ENCODE results near the gene ADAT1. TPM values are rescaled to one million over a fixed set of nuclear protein-coding genes. Genes with fewer than 3 reads are reported as not detected.

Gene ADAT1
- total and polyA plus RNA-seq, 10 of the 15 experiments (the other 5 are each of a cell fraction or from before 2014, with no cell fraction given) = 26.2 to 77.4 (median 55.8) TPM

DNA sequence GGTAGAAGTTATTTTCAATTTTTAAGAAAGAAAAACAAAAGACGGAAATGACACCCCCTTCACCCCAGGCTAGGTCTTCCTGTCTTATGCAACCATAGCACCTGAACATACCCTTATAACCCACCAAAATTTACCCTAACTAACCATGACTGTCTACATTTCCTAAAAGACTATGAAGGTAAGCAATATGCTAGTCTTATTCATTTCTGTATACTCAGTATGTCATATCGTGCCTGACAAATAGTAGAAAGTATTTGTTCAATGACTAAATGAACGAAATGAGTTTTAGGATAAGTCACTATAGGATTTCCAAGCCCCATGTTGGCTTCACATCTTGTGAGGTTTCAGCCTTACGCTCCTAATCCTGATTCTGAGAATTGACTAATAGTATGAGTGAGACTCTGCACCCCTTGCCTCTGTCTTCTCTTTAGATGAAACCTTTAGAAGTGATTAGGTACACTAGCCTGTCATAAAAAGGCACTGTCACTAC, 6.5 kb downstream of the ADAT1 start:
- Histone ChIP-seq H2AFZ (ENCODE audit: control insufficient read depth, low read depth, low read length) (no peak overlapping the region; the same call in 1 of the 2 replicates), H3K27ac (ENCODE audit: control insufficient read depth, insufficient read depth) (peak overlapping the region; percentile 68), H3K4me1 (ENCODE audit: control insufficient read depth, insufficient read depth, low read length) (peaks cover 30% of the 10 kb centered on the region), H3K4me3 (no peak overlapping the region), H3K9me3 (replicated peaks; ENCODE audit: control insufficient read depth, insufficient read depth, low read length) (no peaks in the 10 kb centered on the region), H3K27me3 (replicated peaks in 1 of 2; ENCODE audit: control insufficient read depth in 2 of 2, insufficient read depth in 2 of 2, low read length in 1 of 2) (no peaks in the 10 kb centered on the region), H3K4me2 (ENCODE audit: control insufficient read depth, insufficient read depth) (no peak overlapping the region), H4K20me1 (ENCODE audit: control insufficient read depth, insufficient read depth) (no peaks in the 10 kb centered on the region), H3K79me2 (ENCODE audit: control insufficient read depth, insufficient read depth, low read length) (peaks cover 8% of the 10 kb centered on the region), H3K9ac (ENCODE audit: control insufficient read depth, insufficient read depth, low read length) (no peak overlapping the region), H3K36me3 (ENCODE audit: control insufficient read depth in 2 of 2, insufficient read depth in 2 of 2, low read length in 1 of 2) (peaks cover 6 to 28% of the 10 kb centered on the region in 2 experiments)
- ChIA-PET CTCF (interaction anchor here (1.0 to 9.5 kb wide), 3 partner anchors 42 to 152 kb away, joined by 4 to 153 read pairs (median 7); partner anchors contain the start of gene TMEM170A), POLR2A (no interaction called here), RAD21 (ENCODE audit: unreplicated experiment) (no interaction called here), SMC1A (ENCODE audit: uncharacterized antibody, unreplicated experiment) (interaction anchor here (1.7 kb wide), 1 partner anchor 10 kb away, joined by 6 read pairs; no protein-coding TSS in a partner anchor)
- intact Hi-C loops (cut with micrococcal nuclease; ENCODE audit: unreplicated experiment) = no loop called here
- ATAC-seq (peak; percentile 25; the same call in 2 of the 3 replicates), FAIRE-seq (no peak), DNase-seq (ENCODE audit: low read depth, low spot score) (no peak)
- in situ Hi-C loops (cut with MboI) = no loop called here
- WGBS (ENCODE audit: insufficient coverage, insufficient replicate concordance, low lambda C conversion rate, missing lambda C conversion rate) = 13% methylated on average over 4 of the region's 4 CpGs
- BruUV-seq (replicated peaks) = no TSS peak
- TF ChIP-seq MTA3 (IDR thresholded peaks at IDR 0.05; ENCODE audit: borderline replicate concordance, low read length) (no peak; the same call in 1 of the 2 replicates), MTA2 (IDR thresholded peaks at IDR 0.05; ENCODE audit: low read depth) (no peak), SP1 (IDR thresholded peaks at IDR 0.05; ENCODE audit: low read depth, low read length) (no peak), ZNF384 (IDR thresholded peaks at IDR 0.05; ENCODE audit: borderline replicate concordance, low read depth, low read length) (no peak), CREB1 (IDR thresholded peaks at IDR 0.05; ENCODE audit: low read depth) (peak; percentile 65), CEBPB (IDR thresholded peaks at IDR 0.05; ENCODE audit: borderline replicate concordance in 1 of 2, low read depth in 2 of 2, low read length in 2 of 2) (no peak), IRF4 (IDR thresholded peaks at IDR 0.05; ENCODE audit: low read depth, low read length) (0 out of 2 replicates have a peak, but pooled peaks have one; percentile 19), NFIC (IDR thresholded peaks at IDR 0.05; ENCODE audit: low read depth, low read length) (peak; percentile 94), NFYB (IDR thresholded peaks at IDR 0.05; ENCODE audit: insufficient read depth, low read depth, low read length) (no peak)
- TF ChIP-seq, protein P1, sequence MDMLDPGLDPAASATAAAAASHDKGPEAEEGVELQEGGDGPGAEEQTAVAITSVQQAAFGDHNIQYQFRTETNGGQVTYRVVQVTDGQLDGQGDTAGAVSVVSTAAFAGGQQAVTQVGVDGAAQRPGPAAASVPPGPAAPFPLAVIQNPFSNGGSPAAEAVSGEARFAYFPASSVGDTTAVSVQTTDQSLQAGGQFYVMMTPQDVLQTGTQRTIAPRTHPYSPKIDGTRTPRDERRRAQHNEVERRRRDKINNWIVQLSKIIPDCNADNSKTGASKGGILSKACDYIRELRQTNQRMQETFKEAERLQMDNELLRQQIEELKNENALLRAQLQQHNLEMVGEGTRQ (IDR thresholded peaks at IDR 0.05; ENCODE audit: borderline replicate concordance, low read depth, low read length) = no peak
- TF ChIP-seq, protein P2, sequence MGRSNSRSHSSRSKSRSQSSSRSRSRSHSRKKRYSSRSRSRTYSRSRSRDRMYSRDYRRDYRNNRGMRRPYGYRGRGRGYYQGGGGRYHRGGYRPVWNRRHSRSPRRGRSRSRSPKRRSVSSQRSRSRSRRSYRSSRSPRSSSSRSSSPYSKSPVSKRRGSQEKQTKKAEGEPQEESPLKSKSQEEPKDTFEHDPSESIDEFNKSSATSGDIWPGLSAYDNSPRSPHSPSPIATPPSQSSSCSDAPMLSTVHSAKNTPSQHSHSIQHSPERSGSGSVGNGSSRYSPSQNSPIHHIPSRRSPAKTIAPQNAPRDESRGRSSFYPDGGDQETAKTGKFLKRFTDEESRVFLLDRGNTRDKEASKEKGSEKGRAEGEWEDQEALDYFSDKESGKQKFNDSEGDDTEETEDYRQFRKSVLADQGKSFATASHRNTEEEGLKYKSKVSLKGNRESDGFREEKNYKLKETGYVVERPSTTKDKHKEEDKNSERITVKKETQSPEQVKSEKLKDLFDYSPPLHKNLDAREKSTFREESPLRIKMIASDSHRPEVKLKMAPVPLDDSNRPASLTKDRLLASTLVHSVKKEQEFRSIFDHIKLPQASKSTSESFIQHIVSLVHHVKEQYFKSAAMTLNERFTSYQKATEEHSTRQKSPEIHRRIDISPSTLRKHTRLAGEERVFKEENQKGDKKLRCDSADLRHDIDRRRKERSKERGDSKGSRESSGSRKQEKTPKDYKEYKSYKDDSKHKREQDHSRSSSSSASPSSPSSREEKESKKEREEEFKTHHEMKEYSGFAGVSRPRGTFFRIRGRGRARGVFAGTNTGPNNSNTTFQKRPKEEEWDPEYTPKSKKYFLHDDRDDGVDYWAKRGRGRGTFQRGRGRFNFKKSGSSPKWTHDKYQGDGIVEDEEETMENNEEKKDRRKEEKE (IDR thresholded peaks at IDR 0.05) = no peak
- TF ChIP-seq, protein P3, sequence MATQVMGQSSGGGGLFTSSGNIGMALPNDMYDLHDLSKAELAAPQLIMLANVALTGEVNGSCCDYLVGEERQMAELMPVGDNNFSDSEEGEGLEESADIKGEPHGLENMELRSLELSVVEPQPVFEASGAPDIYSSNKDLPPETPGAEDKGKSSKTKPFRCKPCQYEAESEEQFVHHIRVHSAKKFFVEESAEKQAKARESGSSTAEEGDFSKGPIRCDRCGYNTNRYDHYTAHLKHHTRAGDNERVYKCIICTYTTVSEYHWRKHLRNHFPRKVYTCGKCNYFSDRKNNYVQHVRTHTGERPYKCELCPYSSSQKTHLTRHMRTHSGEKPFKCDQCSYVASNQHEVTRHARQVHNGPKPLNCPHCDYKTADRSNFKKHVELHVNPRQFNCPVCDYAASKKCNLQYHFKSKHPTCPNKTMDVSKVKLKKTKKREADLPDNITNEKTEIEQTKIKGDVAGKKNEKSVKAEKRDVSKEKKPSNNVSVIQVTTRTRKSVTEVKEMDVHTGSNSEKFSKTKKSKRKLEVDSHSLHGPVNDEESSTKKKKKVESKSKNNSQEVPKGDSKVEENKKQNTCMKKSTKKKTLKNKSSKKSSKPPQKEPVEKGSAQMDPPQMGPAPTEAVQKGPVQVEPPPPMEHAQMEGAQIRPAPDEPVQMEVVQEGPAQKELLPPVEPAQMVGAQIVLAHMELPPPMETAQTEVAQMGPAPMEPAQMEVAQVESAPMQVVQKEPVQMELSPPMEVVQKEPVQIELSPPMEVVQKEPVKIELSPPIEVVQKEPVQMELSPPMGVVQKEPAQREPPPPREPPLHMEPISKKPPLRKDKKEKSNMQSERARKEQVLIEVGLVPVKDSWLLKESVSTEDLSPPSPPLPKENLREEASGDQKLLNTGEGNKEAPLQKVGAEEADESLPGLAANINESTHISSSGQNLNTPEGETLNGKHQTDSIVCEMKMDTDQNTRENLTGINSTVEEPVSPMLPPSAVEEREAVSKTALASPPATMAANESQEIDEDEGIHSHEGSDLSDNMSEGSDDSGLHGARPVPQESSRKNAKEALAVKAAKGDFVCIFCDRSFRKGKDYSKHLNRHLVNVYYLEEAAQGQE (IDR thresholded peaks at IDR 0.05; ENCODE audit: low read depth, low read length) = no peak
- TF ChIP-seq, protein P4, sequence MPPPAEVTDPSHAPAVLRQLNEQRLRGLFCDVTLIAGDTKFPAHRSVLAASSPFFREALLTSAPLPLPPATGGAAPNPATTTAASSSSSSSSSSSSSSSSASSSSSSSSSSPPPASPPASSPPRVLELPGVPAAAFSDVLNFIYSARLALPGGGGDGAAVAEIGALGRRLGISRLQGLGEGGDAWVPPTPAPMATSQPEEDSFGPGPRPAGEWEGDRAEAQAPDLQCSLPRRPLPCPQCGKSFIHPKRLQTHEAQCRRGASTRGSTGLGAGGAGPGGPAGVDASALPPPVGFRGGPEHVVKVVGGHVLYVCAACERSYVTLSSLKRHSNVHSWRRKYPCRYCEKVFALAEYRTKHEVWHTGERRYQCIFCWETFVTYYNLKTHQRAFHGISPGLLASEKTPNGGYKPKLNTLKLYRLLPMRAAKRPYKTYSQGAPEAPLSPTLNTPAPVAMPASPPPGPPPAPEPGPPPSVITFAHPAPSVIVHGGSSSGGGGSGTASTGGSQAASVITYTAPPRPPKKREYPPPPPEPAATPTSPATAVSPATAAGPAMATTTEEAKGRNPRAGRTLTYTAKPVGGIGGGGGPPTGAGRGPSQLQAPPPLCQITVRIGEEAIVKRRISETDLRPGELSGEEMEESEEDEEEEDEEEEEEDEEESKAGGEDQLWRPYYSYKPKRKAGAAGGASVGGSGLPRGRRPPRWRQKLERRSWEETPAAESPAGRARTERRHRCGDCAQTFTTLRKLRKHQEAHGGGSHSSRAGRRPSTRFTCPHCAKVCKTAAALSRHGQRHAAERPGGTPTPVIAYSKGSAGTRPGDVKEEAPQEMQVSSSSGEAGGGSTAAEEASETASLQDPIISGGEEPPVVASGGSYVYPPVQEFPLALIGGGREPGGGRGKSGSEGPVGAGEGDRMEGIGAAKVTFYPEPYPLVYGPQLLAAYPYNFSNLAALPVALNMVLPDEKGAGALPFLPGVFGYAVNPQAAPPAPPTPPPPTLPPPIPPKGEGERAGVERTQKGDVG (CRISPR knock-in tag; IDR thresholded peaks at IDR 0.05) = no peak

Data from GM12878 (cell line).